ENCODE results near the gene ZNF563.
A peak's percentile ranks its signal among the peaks of the same experiment; 100 is the strongest.
"Not testable (repeated sequence)": the region's sequence is repeated elsewhere in the genome, so short reads cannot be mapped to it uniquely, and the experiment has no call there.

Gene ZNF563

GRCh38 chr19:12333162-12334159 lies at the start of gene ZNF563:
Gene ZNF563, minus strand, starts transcription at chr19:12333633. Its CDS starts 151 bp downstream, at chr19:12333482.
- peak; percentile 78 for DNase-seq (ENCODE audit: extremely low read depth, low read depth)
- TF ChIP-seq, protein P1, sequence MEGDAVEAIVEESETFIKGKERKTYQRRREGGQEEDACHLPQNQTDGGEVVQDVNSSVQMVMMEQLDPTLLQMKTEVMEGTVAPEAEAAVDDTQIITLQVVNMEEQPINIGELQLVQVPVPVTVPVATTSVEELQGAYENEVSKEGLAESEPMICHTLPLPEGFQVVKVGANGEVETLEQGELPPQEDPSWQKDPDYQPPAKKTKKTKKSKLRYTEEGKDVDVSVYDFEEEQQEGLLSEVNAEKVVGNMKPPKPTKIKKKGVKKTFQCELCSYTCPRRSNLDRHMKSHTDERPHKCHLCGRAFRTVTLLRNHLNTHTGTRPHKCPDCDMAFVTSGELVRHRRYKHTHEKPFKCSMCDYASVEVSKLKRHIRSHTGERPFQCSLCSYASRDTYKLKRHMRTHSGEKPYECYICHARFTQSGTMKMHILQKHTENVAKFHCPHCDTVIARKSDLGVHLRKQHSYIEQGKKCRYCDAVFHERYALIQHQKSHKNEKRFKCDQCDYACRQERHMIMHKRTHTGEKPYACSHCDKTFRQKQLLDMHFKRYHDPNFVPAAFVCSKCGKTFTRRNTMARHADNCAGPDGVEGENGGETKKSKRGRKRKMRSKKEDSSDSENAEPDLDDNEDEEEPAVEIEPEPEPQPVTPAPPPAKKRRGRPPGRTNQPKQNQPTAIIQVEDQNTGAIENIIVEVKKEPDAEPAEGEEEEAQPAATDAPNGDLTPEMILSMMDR (IDR thresholded peaks at IDR 0.05; ENCODE audit: low read depth, low read length), result no peak

DNA sequence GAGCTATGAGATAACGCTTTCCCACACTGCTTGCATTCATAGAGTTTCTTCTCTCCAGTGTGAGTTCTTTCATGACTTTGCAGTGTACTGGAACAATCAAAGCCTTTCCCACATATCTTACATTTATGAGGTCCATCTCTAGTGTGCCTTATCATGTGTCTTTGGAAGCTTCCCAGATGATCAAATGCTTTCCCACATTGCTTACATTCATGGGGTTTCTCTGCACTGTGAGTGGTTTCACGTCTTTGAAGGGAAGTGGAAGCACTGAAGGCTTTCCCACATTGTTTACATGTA lies 47.0 kb upstream of the ZNF563 start:
- no peak for DNase-seq (ENCODE audit: extremely low read depth, low read depth)
- TF ChIP-seq, protein P1 (IDR thresholded peaks at IDR 0.05; ENCODE audit: low read depth, low read length), result no peak

DNA sequence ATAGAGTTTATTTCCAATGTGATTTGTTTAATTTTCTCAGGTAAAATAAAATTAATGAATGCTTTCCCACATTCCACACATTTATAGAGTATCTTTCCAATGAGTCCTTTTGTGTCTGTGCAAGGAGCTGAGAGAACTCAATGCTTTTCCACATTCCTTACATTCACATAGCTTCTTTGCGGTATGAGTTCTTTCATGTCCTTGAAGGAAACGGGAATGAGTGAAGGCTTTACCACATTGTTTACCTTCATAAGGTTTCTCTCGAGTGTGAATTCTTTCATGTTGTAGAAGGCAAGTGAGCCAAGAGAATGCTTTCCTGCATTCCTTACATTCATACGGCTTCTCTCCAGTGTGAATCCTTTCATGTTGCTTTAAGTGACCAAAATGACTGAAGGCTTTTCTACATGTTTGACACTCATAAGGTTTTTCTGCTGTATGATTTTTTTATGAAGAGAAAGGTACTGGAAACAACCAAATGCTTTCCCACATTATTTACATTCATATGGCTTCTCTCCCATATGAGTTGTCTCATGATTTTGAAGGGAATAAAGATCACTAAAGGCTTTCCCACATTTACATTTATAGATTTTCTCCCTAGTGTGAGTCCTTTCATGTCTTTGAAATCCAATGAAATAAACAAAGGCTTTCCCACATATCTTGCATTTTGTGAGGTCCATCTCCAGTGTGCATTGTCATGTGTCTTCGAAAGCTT lies 46.5 kb upstream of the ZNF563 start:
- no peak for DNase-seq (ENCODE audit: extremely low read depth, low read depth)
- TF ChIP-seq, protein P1 (IDR thresholded peaks at IDR 0.05; ENCODE audit: low read depth, low read length), result no peak

- TF ChIP-seq, protein P1 (IDR thresholded peaks at IDR 0.05; ENCODE audit: low read depth, low read length), result no peak
- DNase-seq (ENCODE audit: extremely low read depth, low read depth), result no peak
Measured at GRCh38 chr19:12374026-12374425, 40.6 kb upstream of the ZNF563 start.

GRCh38 chr19:12365236-12366162 lies 32.1 kb upstream of the ZNF563 start, which contains the start of gene ZNF442:
Gene ZNF442, minus strand, starts transcription at chr19:12365683. Its CDS starts 2,052 bp downstream, at chr19:12363631.
- DNase-seq (ENCODE audit: extremely low read depth, low read depth), result peak; percentile 80
- TF ChIP-seq, protein P1 (IDR thresholded peaks at IDR 0.05; ENCODE audit: low read depth, low read length), result peak; percentile 75

DNA sequence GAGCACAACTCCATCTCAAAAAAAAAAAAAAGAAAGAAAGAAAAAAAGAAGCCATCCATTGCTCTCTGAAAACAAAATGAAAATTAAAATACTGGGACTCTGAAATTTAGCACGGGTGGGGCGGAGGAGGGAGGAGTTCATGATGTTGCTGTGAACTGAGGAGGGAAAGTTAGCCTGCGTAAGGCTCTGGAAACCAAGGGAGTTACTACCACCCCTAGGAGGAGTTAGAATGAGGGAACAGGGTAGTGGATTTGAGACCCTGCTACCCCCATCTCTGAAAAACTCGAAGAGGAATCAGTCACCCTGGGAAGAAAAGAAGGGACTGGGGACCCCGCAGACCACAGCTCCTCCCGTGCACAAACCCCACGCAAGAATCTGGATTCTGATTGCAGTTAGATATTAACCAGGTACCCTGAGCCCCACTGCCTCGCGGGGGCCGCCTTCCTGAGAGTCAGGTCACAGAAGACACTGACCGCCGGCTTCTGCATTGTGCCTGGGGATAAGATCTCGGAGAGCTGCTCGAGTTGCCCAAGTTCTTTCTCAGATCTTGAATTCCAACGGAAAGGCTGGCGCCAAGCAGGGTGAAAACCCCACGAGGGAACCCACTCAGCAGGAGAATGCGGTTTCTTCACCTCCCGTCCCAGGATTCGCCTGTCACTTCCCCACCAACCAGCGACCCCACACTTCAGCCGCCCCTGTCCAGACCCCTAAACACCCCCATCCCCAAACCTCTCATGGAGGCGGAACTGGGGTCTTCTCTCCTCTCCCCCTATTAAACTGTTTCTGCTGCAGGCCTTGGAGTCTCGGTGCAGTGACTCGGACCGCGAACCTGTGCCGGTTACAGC lies 31.2 kb upstream of the ZNF563 start:
- TF ChIP-seq, protein P1 (IDR thresholded peaks at IDR 0.05; ENCODE audit: low read depth, low read length), result no peak; the same call in 1 of the 2 replicates
- DNase-seq (ENCODE audit: extremely low read depth, low read depth), result no peak

GRCh38 chr19:12362236-12362635 lies 28.8 kb upstream of the ZNF563 start:
- not testable (repeated sequence) for DNase-seq (ENCODE audit: extremely low read depth, low read depth)
